Cerebellar nuclear complex (tissue), 1 donor: ENCODE results near the gene TRA2A.

Experiments used
- DNase-seq, 2 experiments: peaks; one replicate each; lab custom pipeline; 2025; lab: John Stamatoyannopoulos, UW

Gene TRA2A

GRCh38 chr7:23470330-23471105, 61.3 kb downstream of the TRA2A start, which contains the start of gene IGF2BP3:
IGF2BP3 (minus strand) TSS chr7:23470491; CDS start chr7:23470110, 381 bp downstream.
- no peak for DNase-seq

GRCh38 chr7:23469961-23470250, 61.9 kb downstream of the TRA2A start:
- no peak for DNase-seq

DNA sequence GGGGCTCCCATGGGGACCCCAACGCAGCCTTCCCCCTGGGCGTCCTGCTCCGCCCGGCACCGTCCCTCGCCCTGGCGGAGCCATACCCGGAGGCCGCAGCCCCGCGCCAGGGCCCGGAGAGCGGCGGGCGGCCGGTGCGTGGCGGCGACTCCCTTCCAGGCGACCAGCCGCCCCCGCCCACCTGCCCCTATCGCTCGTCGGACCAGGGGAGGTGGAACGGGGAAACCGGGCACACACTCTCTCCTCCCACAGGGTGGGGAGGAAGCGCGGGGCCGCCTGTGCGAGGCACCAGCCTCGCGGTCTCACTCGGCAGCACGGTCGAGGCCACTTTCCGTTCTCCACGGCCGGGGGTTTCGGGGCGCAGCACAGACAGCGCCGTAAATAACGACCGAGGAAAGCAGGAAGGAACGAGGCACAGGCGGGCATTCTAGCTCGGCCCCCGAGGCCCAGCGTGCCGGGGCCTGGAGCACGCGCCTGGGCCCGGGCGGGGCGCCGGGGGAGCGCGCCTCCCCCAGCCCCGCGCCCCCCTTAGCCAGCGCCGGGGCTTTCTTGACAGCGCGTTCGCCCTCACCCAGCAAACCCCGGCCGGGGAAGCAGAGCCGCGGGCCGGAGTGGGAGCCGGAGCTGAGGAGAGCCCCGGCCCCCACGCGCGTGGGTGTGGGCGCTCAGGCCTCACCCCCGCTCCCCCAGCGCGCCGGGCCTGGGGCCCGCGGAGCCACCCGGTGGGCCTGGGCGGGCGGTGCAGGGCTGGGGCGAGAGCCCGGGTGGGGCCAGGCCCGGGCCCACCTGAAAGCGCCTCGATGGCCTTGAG, 62.4 kb downstream of the TRA2A start:
- DNase-seq = no peak

GRCh38 chr7:23468526-23469149, 63.1 kb downstream of the TRA2A start:
- no peak for DNase-seq

GRCh38 chr7:23467806-23468525, 63.8 kb downstream of the TRA2A start:
- DNase-seq = no peak

GRCh38 chr7:23467291-23467805, 64.4 kb downstream of the TRA2A start:
- DNase-seq = no peak

- DNase-seq = no peak
Observed at GRCh38 chr7:23462846-23463245, 68.9 kb downstream of the TRA2A start.

- no peak for DNase-seq
Observed at GRCh38 chr7:23458044-23458443, 73.7 kb downstream of the TRA2A start.

GRCh38 chr7:23456093-23456492, 75.7 kb downstream of the TRA2A start:
- DNase-seq = no peak

DNA sequence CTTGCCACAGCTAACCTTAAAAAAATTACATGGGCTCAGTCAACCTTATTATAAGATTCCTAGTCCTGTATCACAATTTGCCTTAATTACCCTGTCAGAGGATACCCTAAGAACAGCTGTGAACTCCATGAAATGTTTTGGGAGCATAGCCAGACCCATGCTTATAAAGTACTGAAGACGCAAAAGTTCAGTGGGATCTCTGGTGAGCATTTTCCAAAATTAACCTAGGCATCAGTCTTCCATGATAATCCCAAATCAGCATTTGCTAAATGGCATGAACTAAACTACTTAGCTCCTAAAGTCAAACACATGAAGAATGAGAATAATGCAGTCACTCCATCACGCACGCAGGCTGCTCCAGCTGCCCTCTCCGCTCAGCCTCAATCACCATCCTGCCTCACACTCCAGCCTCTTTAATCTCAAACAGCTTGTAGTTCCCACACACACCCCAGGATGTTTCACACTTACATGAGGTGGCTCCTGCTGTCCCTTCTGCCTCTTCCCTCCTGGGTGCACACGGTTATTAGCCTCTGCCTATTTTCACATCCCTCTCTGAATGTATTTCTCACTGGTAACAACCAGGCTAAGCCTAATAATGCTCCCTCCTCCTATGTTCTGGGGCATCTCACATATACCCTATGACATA, 76.8 kb downstream of the TRA2A start:
- no peak for DNase-seq
